HCT116 (cell line): ENCODE results near the gene MAPKBP1. TPM values are rescaled to one million over a fixed set of nuclear protein-coding genes. Genes with fewer than 3 reads are reported as not detected.

Source experiments
- ATAC-seq: fragments of 200-7000 bp; cut with Tn5 transposase; 2 replicates; pipeline ENCODE4 v1.9.1; 2020; ENCODE audit warnings: mild to moderate bottlenecking, moderate library complexity
- BruUV-seq: library from RNA; stranded (reverse); fragments of 400-500 nt; replicated peaks from 2 replicates; lab custom pipeline; 2021; lab: Mats Ljungman, UMichigan
- CTCF ChIA-PET: fragments of 300-600 bp; sonication (Branson Sonifier 250); formaldehyde crosslinking; loops from one replicate; lab custom pipeline; 2021; ENCODE audit warnings: antibody characterized with exemption; lab: Charles Lee
- POLR2A ChIA-PET: fragments of 300-600, 350-600 bp; sonication (Branson Sonifier 250); formaldehyde crosslinking; loops from one replicate; lab custom pipeline; 2021; ENCODE audit warnings: antibody characterized with exemption; lab: Charles Lee
- RAD21 ChIA-PET, 2 experiments: fragments of 300-600 bp; sonication (Branson Sonifier 250); formaldehyde crosslinking; loops; one replicate each; lab custom pipeline; 2023; ENCODE audit warnings: low total read pairs in 2 of 2; ENCODE audit not compliant: uncharacterized antibody in 2 of 2, unreplicated experiment in 2 of 2, low non-redundant PET in 1 of 2; lab: Charles Lee
- DNase-seq: peaks from one replicate; pipeline ENCODE4 v3.0.0-alpha.2; 2010; ENCODE audit warnings: low read depth, low spot score
- H2AFZ ChIP-seq: fragments of 200-600 bp; shearing (Covaris generic), sonication (generic); 2 replicates; pipeline ENCODE4 v1.6.1; 2017; ENCODE audit warnings: low read depth, mixed run types, mixed read lengths, antibody characterized with exemption, low read length; ENCODE audit not compliant: poor library complexity, severe bottlenecking
- H3K27ac ChIP-seq: 2 replicates; pipeline ENCODE4 v1.5.1; 2012; ENCODE audit warnings: low read depth, low read length
- H3K27me3 ChIP-seq: fragments of 200-600 bp; sonication (generic); 2 replicates; pipeline ENCODE4 v1.6.1; 2016; ENCODE audit warnings: mixed run types, low read length, mixed read lengths; ENCODE audit not compliant: insufficient read depth
- H3K36me3 ChIP-seq, 2 experiments: fragments of 200-500 bp in 1 of 2; fragments of 200-600 bp in 1 of 2; sonication (Bioruptor generic) in 1 of 2; sonication (generic) in 1 of 2; 2 replicates each; pipeline versions ENCODE4 v1.5.1 to v1.6.1; 2014 to 2016; ENCODE audit warnings: low read length in 2 of 2, inconsistent platforms in 1 of 2, mixed read lengths in 1 of 2, mixed run types in 1 of 2; ENCODE audit not compliant: insufficient read depth in 2 of 2, control insufficient read depth in 1 of 2
- H3K4me1 ChIP-seq, 2 experiments: fragments of 200-600 bp in 1 of 2; sonication (generic) in 1 of 2; 2 replicates each; pipeline versions ENCODE4 v1.5.1 to v1.6.1; 2012 to 2017; ENCODE audit warnings: low read length in 2 of 2, inconsistent platforms in 1 of 2, mild to moderate bottlenecking in 1 of 2, mixed read lengths in 1 of 2, mixed run types in 1 of 2, moderate library complexity in 1 of 2; ENCODE audit not compliant: insufficient read depth in 2 of 2, control insufficient read depth in 1 of 2
- H3K4me2 ChIP-seq: fragments of 200-600 bp; sonication (generic); 2 replicates; pipeline ENCODE4 v1.6.1; 2017; ENCODE audit warnings: mixed run types, low read length, mixed read lengths
- H3K4me3 ChIP-seq, 2 experiments: fragments of 200-600 bp in 1 of 2; sonication (generic) in 1 of 2; replicated peaks in 1 of 2; 2 replicates each; pipeline ENCODE4 v1.5.1; 2011 to 2016; ENCODE audit warnings: low read length in 2 of 2, control low read depth in 1 of 2, low read depth in 1 of 2, mild to moderate bottlenecking in 1 of 2, mixed read lengths in 1 of 2, mixed run types in 1 of 2
- H3K79me2 ChIP-seq: fragments of 200-600 bp; sonication (generic); 2 replicates; pipeline ENCODE4 v1.6.1; 2017; ENCODE audit warnings: mild to moderate bottlenecking, mixed run types, low read length, moderate library complexity, mixed read lengths; ENCODE audit not compliant: insufficient read depth
- H3K9ac ChIP-seq: fragments of 200-600 bp; sonication (generic); 2 replicates; pipeline ENCODE4 v1.6.1; 2016; ENCODE audit warnings: low read length, mixed read lengths
- H3K9me2 ChIP-seq: fragments of 200-600 bp; sonication (generic), shearing (Covaris generic); 2 replicates; pipeline ENCODE4 v1.6.1; 2017; ENCODE audit warnings: mixed run types, mild to moderate bottlenecking, moderate library complexity; ENCODE audit not compliant: insufficient read depth
- H3K9me3 ChIP-seq, 2 experiments: fragments of 200-500 bp in 1 of 2; fragments of 200-600 bp in 1 of 2; sonication (Bioruptor generic) in 1 of 2; sonication (generic) in 1 of 2; 2 replicates each; pipeline ENCODE4 v1.6.1; 2014 to 2017; ENCODE audit warnings: low read length in 2 of 2, mixed read lengths in 2 of 2, inconsistent platforms in 1 of 2, low read depth in 1 of 2, mild to moderate bottlenecking in 1 of 2, mixed run types in 1 of 2, moderate library complexity in 1 of 2; ENCODE audit not compliant: control insufficient read depth in 1 of 2, insufficient read depth in 1 of 2
- H4K20me1 ChIP-seq: fragments of 200-600 bp; sonication (generic), shearing (Covaris generic); 2 replicates; pipeline ENCODE4 v1.6.1; 2017; ENCODE audit warnings: mixed run types, mild to moderate bottlenecking, moderate library complexity; ENCODE audit not compliant: insufficient read depth
- EGR1 ChIP-seq: IDR thresholded peaks from 2 replicates; pipeline ENCODE4 v1.6.1; 2012; ENCODE audit warnings: low read depth
- ELF1 ChIP-seq: IDR thresholded peaks from 2 replicates; pipeline ENCODE4 v1.6.1; 2012; ENCODE audit warnings: low read depth, borderline replicate concordance
- EZH2phosphoT487 ChIP-seq: fragments of 200-600 bp; IDR thresholded peaks from 2 replicates; pipeline ENCODE4 v1.6.1; 2018; ENCODE audit warnings: antibody characterized with exemption, borderline replicate concordance
- JUND ChIP-seq: IDR thresholded peaks from 2 replicates; pipeline ENCODE4 v1.6.1; 2012
- MAX ChIP-seq: IDR thresholded peaks from 2 replicates; pipeline ENCODE4 v1.6.1; 2012
- SIN3A ChIP-seq: IDR thresholded peaks from 2 replicates; pipeline ENCODE4 v1.6.1; 2012; ENCODE audit warnings: low read depth
- TCF7L2 ChIP-seq: IDR thresholded peaks from 2 replicates; pipeline ENCODE4 v1.7.0; 2011; ENCODE audit warnings: borderline replicate concordance, inconsistent platforms; ENCODE audit not compliant: insufficient read depth, insufficient read length; ENCODE audit errors: extremely low read depth
- ZBTB33 ChIP-seq: IDR thresholded peaks from 2 replicates; pipeline ENCODE4 v1.6.1; 2011; ENCODE audit warnings: mild to moderate bottlenecking, low read length, moderate library complexity; ENCODE audit not compliant: insufficient replicate concordance; ENCODE audit errors: extremely low read depth
- ZNF274 ChIP-seq: fragments of 200-500 bp; sonication (Bioruptor generic); IDR thresholded peaks from 2 replicates; pipeline ENCODE4 v1.6.1; 2014; ENCODE audit warnings: mild to moderate bottlenecking, low read depth, low read length, inconsistent platforms
- intact Hi-C: fragments of 100-400 bp; cut with micrococcal nuclease; formaldehyde crosslinking; loops from 2 replicates; pipeline ENCODE4 v1.10.0; 2022
- total RNA-seq: library from RNA; stranded (reverse); gene quantifications from one replicate; pipeline ENCODE4 v1.2.1, GENCODE V29; 2021; ENCODE audit not compliant: unreplicated experiment

The MAPKBP1 gene
- total RNA-seq, 1 experiment from 2014 or later, result 21.3 TPM

GRCh38 chr15:41820791-41821423, 46.6 kb downstream of the MAPKBP1 start:
- ATAC-seq, result no peak
- no TSS peak for BruUV-seq

More at GRCh38 chr15:41820791-41821423, 46.6 kb downstream of the MAPKBP1 start:
- peaks cover 3 to 8% of the 10 kb centered on the region in 2 experiments; a peak in 3 of 4 replicates for H3K36me3 ChIP-seq
- no peak for TF ChIP-seq EGR1
- TF ChIP-seq ELF1, result no peak
- TF ChIP-seq ZNF274, result no peak
- TF ChIP-seq MAX, result no peak
- no peak for TF ChIP-seq SIN3A
- no peak for TF ChIP-seq JUND
- TF ChIP-seq ZBTB33, result no peak
- no peak for TF ChIP-seq EZH2phosphoT487
- no peak for TF ChIP-seq TCF7L2
- DNase-seq, result no peak
- H2AFZ ChIP-seq, result no peak overlapping the region
- H3K79me2 ChIP-seq, result no peaks in the 10 kb centered on the region
- no peaks in the 10 kb centered on the region for H3K27me3 ChIP-seq
- ChIA-PET RAD21 (no interaction called here), POLR2A (interaction anchor here (0.5 kb wide), 1 partner anchor 893 kb away, joined by 3 read pairs; no protein-coding TSS in a partner anchor), CTCF (no interaction called here)
- H3K4me3 ChIP-seq, result no peak overlapping the region
- no peak overlapping the region for H3K9ac ChIP-seq
- H3K4me2 ChIP-seq, result no peak overlapping the region
- H4K20me1 ChIP-seq, result no peaks in the 10 kb centered on the region
- H3K4me1 ChIP-seq, result no peaks in the 10 kb centered on the region
- intact Hi-C loops, result no loop called here
- H3K9me3 ChIP-seq, result no peaks in the 10 kb centered on the region
- no peak overlapping the region for H3K27ac ChIP-seq
- no peaks in the 10 kb centered on the region for H3K9me2 ChIP-seq
